ENCODE data around the gene ADARB2. TPM values are rescaled to one million over a fixed set of nuclear protein-coding genes. Genes with fewer than 3 reads are reported as not detected.

ADARB2 gene
- polyA plus RNA-seq, 1 of the 3 experiments (the other 2 are of a cell fraction), result not detected

DNA sequence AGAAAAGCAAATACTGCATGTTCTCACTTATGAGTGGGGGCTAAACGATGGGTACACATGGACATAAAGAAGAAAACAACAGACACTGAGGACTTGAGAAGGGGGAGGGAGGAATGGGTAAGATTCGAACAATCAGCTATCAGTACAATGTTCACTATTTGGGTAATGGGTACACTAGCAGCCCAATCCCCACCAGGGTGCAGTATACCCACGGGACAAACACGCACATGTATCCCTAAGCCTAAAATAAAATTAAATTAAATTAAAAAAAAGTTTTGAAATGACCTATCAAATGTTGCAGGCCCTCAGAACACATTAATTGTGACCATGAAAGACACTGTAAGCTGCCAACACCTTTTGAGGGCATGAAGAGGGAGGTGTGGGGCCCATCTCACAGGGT lies 365.1 kb downstream of the ADARB2 start:
- Histone ChIP-seq H3K9me3 (no peaks in the 10 kb centered on the region), H3K27me3 (ENCODE audit: insufficient read depth) (no peaks in the 10 kb centered on the region)

DNA sequence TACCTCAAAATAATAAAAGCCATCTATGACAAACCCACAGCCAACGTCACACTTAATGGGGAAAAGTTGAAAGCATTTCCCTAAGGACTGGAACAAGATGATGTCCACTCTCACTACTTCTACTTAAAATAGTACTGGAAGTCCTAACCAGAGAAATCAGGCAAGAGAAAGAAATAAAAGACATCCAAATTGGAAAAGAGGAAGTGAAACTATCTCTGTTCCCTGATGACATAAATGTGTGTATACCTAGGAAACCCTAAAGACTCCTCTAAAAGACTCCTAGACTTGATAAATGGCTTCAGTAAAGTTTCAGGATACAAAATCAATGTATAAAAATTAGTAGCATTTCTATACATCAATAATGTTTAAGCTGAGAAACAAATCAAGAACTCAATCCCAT lies 367.0 kb downstream of the ADARB2 start:
- Histone ChIP-seq H2AFZ (ENCODE audit: low read depth) (no peak overlapping the region), H4K20me1 (ENCODE audit: insufficient read depth) (no peaks in the 10 kb centered on the region), H3K27ac (ENCODE audit: low read depth in 2 of 2, low read length in 1 of 2) (no peak overlapping the region), H3K4me2 (no peak overlapping the region), H3K4me1 (ENCODE audit: control insufficient read depth in 1 of 2, insufficient read depth in 2 of 2, low read depth in 1 of 2, low read length in 1 of 2) (peaks cover 0 to 7% of the 10 kb centered on the region in 2 experiments; a peak in 1 of 4 replicates), H3K9me3 (no peaks in the 10 kb centered on the region), H3K79me2 (ENCODE audit: insufficient read depth) (no peaks in the 10 kb centered on the region), H3K36me3 (replicated peaks in 1 of 2; ENCODE audit: control insufficient read depth in 1 of 2, insufficient read depth in 2 of 2, low read length in 1 of 2) (no peaks in the 10 kb centered on the region), H3K4me3 (ENCODE audit: low read depth in 2 of 2, low read length in 1 of 2) (no peak overlapping the region), H3F3A (replicated peaks; ENCODE audit: insufficient read depth) (no peaks in the 10 kb centered on the region), H3K9me2 (no peaks in the 10 kb centered on the region), H3K27me3 (ENCODE audit: insufficient read depth) (no peaks in the 10 kb centered on the region), H3K9ac (no peak overlapping the region)
- ChIA-PET CTCF (interaction anchor here (1.9 to 2.2 kb wide), 2 partner anchors 11 to 15 kb away, joined by 7 to 11 read pairs; no protein-coding TSS in a partner anchor), POLR2A (no interaction called here)
- WGBS (ENCODE audit: low lambda C conversion rate), result 25% methylated on average over 1 of the region's 1 CpG
- no peak for DNase-seq
- TF ChIP-seq RAD21 (IDR thresholded peaks at IDR 0.05; ENCODE audit: low read length) (no peak), FOXM1 (IDR thresholded peaks at IDR 0.05; ENCODE audit: low read depth) (no peak), TEAD4 (IDR thresholded peaks at IDR 0.05; ENCODE audit: borderline replicate concordance, insufficient read depth) (no peak), NRF1 (IDR thresholded peaks at IDR 0.05; ENCODE audit: low read depth, low read length) (no peak), EZH2phosphoT487 (IDR thresholded peaks at IDR 0.05; ENCODE audit: borderline replicate concordance, low read depth) (no peak), ELF1 (IDR thresholded peaks at IDR 0.05) (no peak), RFX5 (IDR thresholded peaks at IDR 0.05; ENCODE audit: low read length) (no peak), GATA2 (CRISPR knock-in tag; IDR thresholded peaks at IDR 0.05) (no peak), MEF2A (IDR thresholded peaks at IDR 0.05; ENCODE audit: borderline replicate concordance, low read depth) (no peak)
- TF ChIP-seq, protein P1, sequence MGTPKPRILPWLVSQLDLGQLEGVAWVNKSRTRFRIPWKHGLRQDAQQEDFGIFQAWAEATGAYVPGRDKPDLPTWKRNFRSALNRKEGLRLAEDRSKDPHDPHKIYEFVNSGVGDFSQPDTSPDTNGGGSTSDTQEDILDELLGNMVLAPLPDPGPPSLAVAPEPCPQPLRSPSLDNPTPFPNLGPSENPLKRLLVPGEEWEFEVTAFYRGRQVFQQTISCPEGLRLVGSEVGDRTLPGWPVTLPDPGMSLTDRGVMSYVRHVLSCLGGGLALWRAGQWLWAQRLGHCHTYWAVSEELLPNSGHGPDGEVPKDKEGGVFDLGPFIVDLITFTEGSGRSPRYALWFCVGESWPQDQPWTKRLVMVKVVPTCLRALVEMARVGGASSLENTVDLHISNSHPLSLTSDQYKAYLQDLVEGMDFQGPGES (IDR thresholded peaks at IDR 0.05; ENCODE audit: low read depth, low read length), result no peak
- TF ChIP-seq, protein P2, sequence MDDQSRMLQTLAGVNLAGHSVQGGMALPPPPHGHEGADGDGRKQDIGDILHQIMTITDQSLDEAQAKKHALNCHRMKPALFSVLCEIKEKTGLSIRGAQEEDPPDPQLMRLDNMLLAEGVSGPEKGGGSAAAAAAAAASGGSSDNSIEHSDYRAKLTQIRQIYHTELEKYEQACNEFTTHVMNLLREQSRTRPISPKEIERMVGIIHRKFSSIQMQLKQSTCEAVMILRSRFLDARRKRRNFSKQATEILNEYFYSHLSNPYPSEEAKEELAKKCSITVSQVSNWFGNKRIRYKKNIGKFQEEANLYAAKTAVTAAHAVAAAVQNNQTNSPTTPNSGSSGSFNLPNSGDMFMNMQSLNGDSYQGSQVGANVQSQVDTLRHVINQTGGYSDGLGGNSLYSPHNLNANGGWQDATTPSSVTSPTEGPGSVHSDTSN (IDR thresholded peaks at IDR 0.05), result no peak

More for the DNA sequence above, 365.1 kb downstream of the ADARB2 start:
- Histone ChIP-seq H4K20me1 (ENCODE audit: insufficient read depth) (no peaks in the 10 kb centered on the region), H2AFZ (ENCODE audit: low read depth) (no peak overlapping the region), H3K4me2 (no peak overlapping the region), H3K36me3 (replicated peaks in 1 of 2; ENCODE audit: control insufficient read depth in 1 of 2, insufficient read depth in 2 of 2, low read length in 1 of 2) (no peaks in the 10 kb centered on the region), H3F3A (replicated peaks; ENCODE audit: insufficient read depth) (no peaks in the 10 kb centered on the region), H3K9me2 (no peaks in the 10 kb centered on the region), H3K4me1 (ENCODE audit: control insufficient read depth in 1 of 2, insufficient read depth in 2 of 2, low read depth in 1 of 2, low read length in 1 of 2) (peaks cover 0 to 5% of the 10 kb centered on the region in 2 experiments; a peak in 1 of 4 replicates), H3K79me2 (ENCODE audit: insufficient read depth) (no peaks in the 10 kb centered on the region), H3K9ac (no peak overlapping the region), H3K27ac (ENCODE audit: low read depth in 2 of 2, low read length in 1 of 2) (no peak overlapping the region), H3K4me3 (ENCODE audit: low read depth in 2 of 2, low read length in 1 of 2) (no peak overlapping the region)
- POLR2A ChIA-PET, result no interaction called here
- DNase-seq, result peak; percentile 8
- CTCF ChIA-PET, result interaction anchor here (1.1 kb wide), 1 partner anchor 79 kb away, joined by 3 read pairs; no protein-coding TSS in a partner anchor
- no peak for TF ChIP-seq SIN3A (IDR thresholded peaks at IDR 0.05; ENCODE audit: borderline replicate concordance, low read depth, low read length)
- no peak for TF ChIP-seq MXI1 (IDR thresholded peaks at IDR 0.05; ENCODE audit: low read depth, low read length)
- TF ChIP-seq, protein P3, sequence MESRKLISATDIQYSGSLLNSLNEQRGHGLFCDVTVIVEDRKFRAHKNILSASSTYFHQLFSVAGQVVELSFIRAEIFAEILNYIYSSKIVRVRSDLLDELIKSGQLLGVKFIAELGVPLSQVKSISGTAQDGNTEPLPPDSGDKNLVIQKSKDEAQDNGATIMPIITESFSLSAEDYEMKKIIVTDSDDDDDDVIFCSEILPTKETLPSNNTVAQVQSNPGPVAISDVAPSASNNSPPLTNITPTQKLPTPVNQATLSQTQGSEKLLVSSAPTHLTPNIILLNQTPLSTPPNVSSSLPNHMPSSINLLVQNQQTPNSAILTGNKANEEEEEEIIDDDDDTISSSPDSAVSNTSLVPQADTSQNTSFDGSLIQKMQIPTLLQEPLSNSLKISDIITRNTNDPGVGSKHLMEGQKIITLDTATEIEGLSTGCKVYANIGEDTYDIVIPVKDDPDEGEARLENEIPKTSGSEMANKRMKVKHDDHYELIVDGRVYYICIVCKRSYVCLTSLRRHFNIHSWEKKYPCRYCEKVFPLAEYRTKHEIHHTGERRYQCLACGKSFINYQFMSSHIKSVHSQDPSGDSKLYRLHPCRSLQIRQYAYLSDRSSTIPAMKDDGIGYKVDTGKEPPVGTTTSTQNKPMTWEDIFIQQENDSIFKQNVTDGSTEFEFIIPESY (IDR thresholded peaks at IDR 0.05; ENCODE audit: borderline replicate concordance, low read depth), result no peak
- no peak for TF ChIP-seq FOXM1 (IDR thresholded peaks at IDR 0.05; ENCODE audit: low read depth)
- TF ChIP-seq, protein P4, sequence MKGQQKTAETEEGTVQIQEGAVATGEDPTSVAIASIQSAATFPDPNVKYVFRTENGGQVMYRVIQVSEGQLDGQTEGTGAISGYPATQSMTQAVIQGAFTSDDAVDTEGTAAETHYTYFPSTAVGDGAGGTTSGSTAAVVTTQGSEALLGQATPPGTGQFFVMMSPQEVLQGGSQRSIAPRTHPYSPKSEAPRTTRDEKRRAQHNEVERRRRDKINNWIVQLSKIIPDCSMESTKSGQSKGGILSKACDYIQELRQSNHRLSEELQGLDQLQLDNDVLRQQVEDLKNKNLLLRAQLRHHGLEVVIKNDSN (IDR thresholded peaks at IDR 0.05; ENCODE audit: borderline replicate concordance, low read depth), result no peak
- TF ChIP-seq ELF1 (IDR thresholded peaks at IDR 0.05), result no peak
- TF ChIP-seq FOSL2 (IDR thresholded peaks at IDR 0.05; ENCODE audit: borderline replicate concordance, low read depth), result no peak
- TF ChIP-seq TAF1 (IDR thresholded peaks at IDR 0.05; ENCODE audit: borderline replicate concordance, low read depth, low read length), result no peak
- no peak for TF ChIP-seq MEF2A (IDR thresholded peaks at IDR 0.05; ENCODE audit: borderline replicate concordance, low read depth)
- TF ChIP-seq, protein P5, sequence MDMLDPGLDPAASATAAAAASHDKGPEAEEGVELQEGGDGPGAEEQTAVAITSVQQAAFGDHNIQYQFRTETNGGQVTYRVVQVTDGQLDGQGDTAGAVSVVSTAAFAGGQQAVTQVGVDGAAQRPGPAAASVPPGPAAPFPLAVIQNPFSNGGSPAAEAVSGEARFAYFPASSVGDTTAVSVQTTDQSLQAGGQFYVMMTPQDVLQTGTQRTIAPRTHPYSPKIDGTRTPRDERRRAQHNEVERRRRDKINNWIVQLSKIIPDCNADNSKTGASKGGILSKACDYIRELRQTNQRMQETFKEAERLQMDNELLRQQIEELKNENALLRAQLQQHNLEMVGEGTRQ (IDR thresholded peaks at IDR 0.05; ENCODE audit: borderline replicate concordance, low read depth, low read length), result no peak
- no peak for TF ChIP-seq NRF1 (IDR thresholded peaks at IDR 0.05; ENCODE audit: low read depth, low read length)
- TF ChIP-seq, protein P2 (IDR thresholded peaks at IDR 0.05), result no peak
- 18% methylated on average over 4 of the region's 4 CpGs for WGBS (ENCODE audit: low lambda C conversion rate)
